HEK293T (cell line): Measurements from ENCODE around the gene CCNQ.

Source experiments
- CTCF ChIA-PET: fragments of 350-600 bp; formaldehyde crosslinking; extraction: SDS; loops from one replicate; lab custom pipeline; 2021; ENCODE audit warnings: antibody characterized with exemption, inconsistent platforms; lab: Yijun Ruan, JAX
- POLR2A ChIA-PET: fragments of 350-600 bp; formaldehyde crosslinking; extraction: SDS; loops from one replicate; lab custom pipeline; 2020; ENCODE audit warnings: antibody characterized with exemption, inconsistent platforms; lab: Yijun Ruan, JAX
- DNase-seq: peaks from one replicate; pipeline ENCODE4 v3.0.0; 2012; ENCODE audit warnings: mixed read lengths; ENCODE audit errors: extremely low spot score
- ARNT ChIP-seq: fragments of 450-650 bp; IDR thresholded peaks from 2 replicates; pipeline ENCODE4 v1.6.1; 2017; ENCODE audit warnings: mild to moderate bottlenecking
- BHLHE40 ChIP-seq: fragments of 450-650 bp; IDR thresholded peaks from 2 replicates; pipeline ENCODE4 v1.6.1; 2016; ENCODE audit warnings: mild to moderate bottlenecking, moderate library complexity, borderline replicate concordance
- CTBP1 ChIP-seq: fragments of 450-650 bp; IDR thresholded peaks from 2 replicates; pipeline ENCODE4 v1.6.1; 2016; ENCODE audit warnings: borderline replicate concordance
- ELF4 ChIP-seq: fragments of 450-650 bp; IDR thresholded peaks from 2 replicates; pipeline ENCODE4 v1.6.1; 2017; ENCODE audit warnings: antibody characterized with exemption
- FOXA1 ChIP-seq: fragments of 450-650 bp; IDR thresholded peaks from 2 replicates; pipeline ENCODE4 v1.6.1; 2016; ENCODE audit warnings: mild to moderate bottlenecking
- FOXK2 ChIP-seq: fragments of 450-650 bp; IDR thresholded peaks from 2 replicates; pipeline ENCODE4 v1.6.1; 2016; ENCODE audit warnings: mild to moderate bottlenecking
- FOXM1 ChIP-seq: fragments of 450-650 bp; IDR thresholded peaks from 2 replicates; pipeline ENCODE4 v1.6.1; 2017; ENCODE audit warnings: mild to moderate bottlenecking, borderline replicate concordance
- HDGF ChIP-seq: fragments of 450-650 bp; IDR thresholded peaks from 2 replicates; pipeline ENCODE4 v1.6.1; 2017; ENCODE audit warnings: antibody characterized with exemption, borderline replicate concordance
- L3MBTL2 ChIP-seq: fragments of 450-650 bp; conservative IDR thresholded peaks from 2 replicates; pipeline ENCODE4 v1.6.1; 2016; ENCODE audit warnings: mild to moderate bottlenecking
- LEF1 ChIP-seq: fragments of 450-650 bp; IDR thresholded peaks from 2 replicates; pipeline ENCODE4 v1.6.1; 2017; ENCODE audit warnings: mild to moderate bottlenecking, borderline replicate concordance
- NFRKB ChIP-seq: fragments of 450-650 bp; IDR thresholded peaks from 2 replicates; pipeline ENCODE4 v1.6.1; 2016; ENCODE audit warnings: mild to moderate bottlenecking, moderate library complexity
- SP1 ChIP-seq: fragments of 450-650 bp; IDR thresholded peaks from 2 replicates; pipeline ENCODE4 v1.6.1; 2017
- SUZ12 ChIP-seq: fragments of 450-650 bp; IDR thresholded peaks from 2 replicates; pipeline ENCODE4 v1.6.1; 2016; ENCODE audit warnings: mild to moderate bottlenecking
- TARDBP ChIP-seq: fragments of 450-650 bp; IDR thresholded peaks from 2 replicates; pipeline ENCODE4 v1.6.1; 2016
- ZNF384 ChIP-seq: fragments of 450-650 bp; IDR thresholded peaks from 2 replicates; pipeline ENCODE4 v1.6.1; 2016
- TF ChIP-seq, protein P1 (sequence below): fragments of 450-650 bp; IDR thresholded peaks from 2 replicates; pipeline ENCODE4 v1.6.1; 2016

Gene CCNQ

DNA sequence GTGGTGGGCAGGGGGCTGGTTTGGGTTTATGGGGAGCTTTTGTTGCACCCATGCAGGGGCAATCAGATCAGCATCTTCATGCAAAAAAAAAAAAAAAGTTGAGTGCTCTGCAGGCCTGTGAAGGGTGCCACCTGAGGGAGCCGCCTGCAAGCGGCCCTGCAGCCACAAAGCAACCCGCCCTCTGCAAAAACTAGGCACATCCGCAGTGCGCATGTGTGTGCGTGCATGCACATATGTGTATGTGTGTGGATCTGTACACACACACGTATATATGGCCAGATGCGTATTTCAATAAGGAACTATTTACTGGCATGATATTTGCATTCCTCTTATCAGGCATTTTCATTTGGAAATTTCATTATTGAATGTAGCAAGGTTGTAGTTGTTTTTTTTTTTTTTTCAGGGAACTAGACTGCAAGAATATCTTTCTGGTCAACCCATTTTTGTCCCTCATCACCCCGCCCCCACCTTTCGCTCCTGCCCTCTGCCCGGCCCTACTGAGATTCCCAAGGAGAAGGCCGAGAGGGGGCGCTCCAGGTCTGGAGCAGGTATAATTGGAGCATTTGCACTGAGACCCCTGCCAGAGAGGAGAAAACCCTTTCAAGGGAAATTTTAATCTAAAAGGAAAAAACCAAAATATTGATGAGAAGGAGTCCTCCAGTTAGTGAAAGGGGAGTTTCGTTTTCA lies 18.1 kb downstream of the CCNQ start:
- CTCF ChIA-PET, result interaction anchor here (0.7 to 1.4 kb wide), 5 partner anchors 13 to 88 kb away, joined by 3 to 5 read pairs (median 5); no protein-coding TSS in a partner anchor
- TF ChIP-seq NFRKB (no peak), SUZ12 (no peak), BHLHE40 (no peak), CTBP1 (no peak), L3MBTL2 (no peak), FOXA1 (no peak), ELF4 (no peak), ARNT (no peak)
- TF ChIP-seq, protein P1, sequence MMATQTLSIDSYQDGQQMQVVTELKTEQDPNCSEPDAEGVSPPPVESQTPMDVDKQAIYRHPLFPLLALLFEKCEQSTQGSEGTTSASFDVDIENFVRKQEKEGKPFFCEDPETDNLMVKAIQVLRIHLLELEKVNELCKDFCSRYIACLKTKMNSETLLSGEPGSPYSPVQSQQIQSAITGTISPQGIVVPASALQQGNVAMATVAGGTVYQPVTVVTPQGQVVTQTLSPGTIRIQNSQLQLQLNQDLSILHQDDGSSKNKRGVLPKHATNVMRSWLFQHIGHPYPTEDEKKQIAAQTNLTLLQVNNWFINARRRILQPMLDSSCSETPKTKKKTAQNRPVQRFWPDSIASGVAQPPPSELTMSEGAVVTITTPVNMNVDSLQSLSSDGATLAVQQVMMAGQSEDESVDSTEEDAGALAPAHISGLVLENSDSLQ, result no peak
- POLR2A ChIA-PET, result no interaction called here
- peak; percentile 66 for DNase-seq

DNA sequence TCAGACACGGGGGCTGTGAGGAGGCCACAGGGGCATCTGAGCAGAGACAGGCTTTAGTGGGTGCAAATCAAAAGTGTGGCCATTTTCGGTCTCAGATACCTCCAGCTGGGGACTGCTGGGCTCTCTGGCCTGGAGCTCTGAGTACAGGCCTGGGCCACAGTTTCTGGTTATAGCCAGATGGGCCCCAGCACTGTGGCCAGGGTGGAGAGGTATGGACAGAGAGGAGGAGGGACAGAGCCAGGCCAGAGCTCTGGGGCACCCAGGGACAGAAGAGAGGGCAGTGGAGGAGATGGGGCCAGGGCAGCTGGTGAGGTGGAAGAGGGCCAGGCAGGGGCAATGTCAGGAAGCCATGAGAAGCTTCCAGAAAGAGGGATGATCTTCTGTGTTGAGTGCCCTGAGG lies 20.1 kb downstream of the CCNQ start:
- ChIA-PET POLR2A (no interaction called here), CTCF (interaction anchor here (0.6 to 1.9 kb wide), 7 partner anchors 11 to 118 kb away, joined by 3 to 4 read pairs (median 3); no protein-coding TSS in a partner anchor)
- no peak for DNase-seq
- TF ChIP-seq FOXM1, result no peak
- TF ChIP-seq FOXK2, result no peak
- TF ChIP-seq BHLHE40, result no peak
- no peak for TF ChIP-seq L3MBTL2
- no peak for TF ChIP-seq ZNF384
- no peak for TF ChIP-seq FOXA1
- no peak for TF ChIP-seq ARNT
- TF ChIP-seq SP1, result no peak
- no peak for TF ChIP-seq LEF1
- no peak for TF ChIP-seq ELF4
- TF ChIP-seq HDGF, result no peak
- no peak for TF ChIP-seq TARDBP
- TF ChIP-seq, protein P1, result no peak
- TF ChIP-seq SUZ12, result no peak
- TF ChIP-seq CTBP1, result no peak
- TF ChIP-seq NFRKB, result no peak

DNA sequence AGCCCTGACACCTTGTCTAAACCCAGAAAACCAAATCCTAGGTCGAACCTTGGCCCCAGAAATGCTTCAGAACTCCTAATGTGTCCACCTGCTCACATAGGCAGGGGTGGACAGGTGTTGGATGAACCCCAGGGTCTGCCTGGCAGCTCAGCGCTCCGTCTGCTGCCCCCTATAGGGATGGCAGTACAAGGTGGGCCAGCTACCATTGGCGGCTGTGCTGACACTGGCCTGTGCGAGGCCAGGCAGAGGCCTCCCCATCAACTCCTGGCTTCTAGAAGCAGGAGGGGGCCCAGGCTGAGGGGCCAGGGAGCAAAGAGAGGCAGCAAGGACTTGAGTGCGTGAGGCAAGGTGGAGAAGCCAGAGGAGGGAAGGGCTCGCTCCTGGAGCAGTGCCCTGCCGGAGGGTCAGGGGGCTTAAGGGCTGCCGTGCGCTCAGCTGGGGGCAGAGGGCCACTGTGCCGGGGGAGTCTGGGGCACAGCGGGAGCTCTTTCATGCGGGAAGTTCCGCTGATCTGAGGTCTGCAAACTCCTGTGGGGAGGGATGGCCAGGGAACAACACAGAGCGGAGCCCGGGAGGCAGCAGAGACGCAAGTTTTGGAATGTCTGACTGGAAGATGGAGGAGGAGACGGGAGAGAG lies 20.6 kb downstream of the CCNQ start:
- CTCF ChIA-PET, result interaction anchor here (0.6 to 1.9 kb wide), 10 partner anchors 9 to 117 kb away, joined by 3 to 4 read pairs (median 3); no protein-coding TSS in a partner anchor
- TF ChIP-seq ARNT (no peak), FOXM1 (no peak)
- POLR2A ChIA-PET, result no interaction called here
- no peak for DNase-seq

DNA sequence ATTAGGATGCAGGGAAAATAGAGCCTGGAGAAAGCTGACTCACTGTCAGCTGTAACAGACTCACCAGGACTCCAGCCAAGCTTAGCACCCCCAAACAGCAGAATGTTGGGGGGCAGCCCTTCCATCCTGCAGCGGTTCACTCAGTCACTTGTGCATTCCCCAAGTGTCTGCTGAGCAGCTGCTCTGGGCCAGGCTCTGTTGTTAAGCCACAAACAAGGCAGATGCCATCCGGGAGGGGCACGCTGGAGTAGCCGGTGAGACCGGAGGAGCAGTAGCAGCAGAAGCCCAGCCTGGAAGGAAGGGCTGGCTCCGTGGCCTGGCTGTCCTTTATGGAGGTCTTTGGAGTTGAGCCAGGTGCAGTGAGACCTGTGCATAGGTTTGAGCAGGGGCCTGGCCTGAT lies 22.0 kb downstream of the CCNQ start:
- POLR2A ChIA-PET, result no interaction called here
- DNase-seq, result no peak
- CTCF ChIA-PET, result interaction anchor here (0.8 to 0.9 kb wide), 3 partner anchors 27 to 91 kb away, joined by 3 read pairs; no protein-coding TSS in a partner anchor
- TF ChIP-seq, protein P1, result no peak
- TF ChIP-seq HDGF (no peak), BHLHE40 (no peak), SUZ12 (no peak), ELF4 (no peak), ARNT (no peak), SP1 (no peak), FOXA1 (no peak), NFRKB (no peak), LEF1 (no peak), TARDBP (no peak), L3MBTL2 (no peak)

DNA sequence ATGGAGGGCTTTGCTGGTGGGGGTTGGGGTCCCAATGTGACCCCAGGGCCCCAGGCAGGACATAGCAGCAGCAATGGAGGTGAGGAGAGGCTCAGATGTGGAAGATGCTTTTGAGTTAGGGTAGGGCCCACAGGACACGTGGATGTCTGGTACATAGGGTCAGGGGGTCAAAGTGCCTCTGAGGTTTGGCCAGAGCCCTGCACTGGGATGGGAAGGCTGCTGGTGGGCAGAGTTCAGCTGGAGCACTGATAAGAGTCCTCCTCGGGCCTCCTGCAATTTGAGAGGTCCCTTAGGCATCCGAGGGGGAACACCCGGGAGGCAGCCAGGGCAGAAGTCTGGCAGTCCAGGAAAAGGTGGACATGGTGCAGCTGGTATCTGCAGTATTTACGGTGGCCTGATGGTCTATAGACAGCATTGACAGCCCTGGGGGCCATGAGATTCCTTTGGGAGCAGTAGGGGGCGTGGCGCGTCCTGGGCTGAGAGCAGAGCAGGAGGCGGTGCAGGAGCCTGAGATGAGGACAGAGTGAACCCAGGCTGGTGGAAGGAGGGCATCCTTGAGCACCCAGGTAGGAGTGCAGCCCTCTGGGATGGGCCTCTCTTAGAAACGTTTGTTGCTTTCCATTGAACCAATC lies 22.6 kb downstream of the CCNQ start:
- DNase-seq, result no peak
- TF ChIP-seq L3MBTL2 (no peak), ZNF384 (no peak), TARDBP (no peak), HDGF (no peak), SP1 (no peak), FOXK2 (no peak), LEF1 (no peak), ELF4 (no peak), FOXM1 (no peak), ARNT (no peak), BHLHE40 (no peak), CTBP1 (no peak), SUZ12 (no peak), FOXA1 (no peak), NFRKB (no peak)
- TF ChIP-seq, protein P1, result no peak
- ChIA-PET CTCF (interaction anchor here (0.9 kb wide), 1 partner anchor 60 kb away, joined by 3 read pairs; no protein-coding TSS in a partner anchor), POLR2A (no interaction called here)
